Midbrain (tissue), 1 donor: ENCODE data around the gene NCKAP5.
"Not testable (repeated sequence)": the region's sequence is repeated elsewhere in the genome, so short reads cannot be mapped to it uniquely, and the experiment has no call there.

Experiments
- DNase-seq: peaks from one replicate; lab custom pipeline; 2025; lab: John Stamatoyannopoulos, UW

Gene NCKAP5

GRCh38 chr2:133266041-133266925 lies 302.0 kb downstream of the NCKAP5 start:
- no peak for DNase-seq

GRCh38 chr2:133265432-133265949 lies 302.8 kb downstream of the NCKAP5 start:
- DNase-seq = no peak

- DNase-seq = no peak
Observed at GRCh38 chr2:133264989-133265401, 303.3 kb downstream of the NCKAP5 start.

GRCh38 chr2:133262893-133263292 lies 305.4 kb downstream of the NCKAP5 start:
- no peak for DNase-seq

- peak; percentile 45 for DNase-seq
Observed at GRCh38 chr2:133255360-133255759, 312.9 kb downstream of the NCKAP5 start.

GRCh38 chr2:133253793-133254192 lies 314.5 kb downstream of the NCKAP5 start:
- DNase-seq = no peak

- DNase-seq = no peak
Observed at GRCh38 chr2:133252780-133253355, 315.4 kb downstream of the NCKAP5 start.

- DNase-seq = no peak
Observed at GRCh38 chr2:133249362-133249761, 318.9 kb downstream of the NCKAP5 start.

GRCh38 chr2:133248264-133248663 lies 320.0 kb downstream of the NCKAP5 start:
- no peak for DNase-seq

GRCh38 chr2:133247631-133248030 lies 320.6 kb downstream of the NCKAP5 start:
- DNase-seq = peak; percentile 65

- DNase-seq = no peak
Observed at GRCh38 chr2:133241224-133241571, 327.1 kb downstream of the NCKAP5 start.

GRCh38 chr2:133240491-133241223 lies 327.6 kb downstream of the NCKAP5 start:
- DNase-seq = no peak

- no peak for DNase-seq
Observed at GRCh38 chr2:133235968-133236367, 332.3 kb downstream of the NCKAP5 start.

GRCh38 chr2:133232556-133232955 lies 335.7 kb downstream of the NCKAP5 start:
- DNase-seq = no peak

- DNase-seq = no peak
Observed at GRCh38 chr2:133231264-133231663, 337.0 kb downstream of the NCKAP5 start.

- DNase-seq = no peak
Observed at GRCh38 chr2:133229974-133230373, 338.3 kb downstream of the NCKAP5 start.

- DNase-seq = no peak
Observed at GRCh38 chr2:133223226-133223625, 345.0 kb downstream of the NCKAP5 start.

GRCh38 chr2:133221398-133221797 lies 346.9 kb downstream of the NCKAP5 start:
- DNase-seq = no peak

- no peak for DNase-seq
Observed at GRCh38 chr2:133218204-133218603, 350.1 kb downstream of the NCKAP5 start.

GRCh38 chr2:133215477-133215876 lies 352.8 kb downstream of the NCKAP5 start:
- no peak for DNase-seq

GRCh38 chr2:133213651-133214050 lies 354.6 kb downstream of the NCKAP5 start:
- no peak for DNase-seq

- DNase-seq = no peak
Observed at GRCh38 chr2:133209325-133209724, 358.9 kb downstream of the NCKAP5 start.

GRCh38 chr2:133206666-133207065 lies 361.6 kb downstream of the NCKAP5 start:
- not testable (repeated sequence) for DNase-seq
